Activated CD4-positive, CD25-positive, alpha-beta regulatory T cell treated with anti-CD3 and anti-CD28 coated beads, Interleukin-2, amount 50 U/mL, for 16 hours (primary cell): ENCODE results near the gene RTP1.
"Not testable (repeated sequence)": the region's sequence is repeated elsewhere in the genome, so short reads cannot be mapped to it uniquely, and the experiment has no call there.

ENCODE experiments used
- DNase-seq: peaks from one replicate; pipeline ENCODE4 v3.0.0-alpha.2; 2020; ENCODE audit warnings: low read depth, low spot score

The RTP1 gene

DNA sequence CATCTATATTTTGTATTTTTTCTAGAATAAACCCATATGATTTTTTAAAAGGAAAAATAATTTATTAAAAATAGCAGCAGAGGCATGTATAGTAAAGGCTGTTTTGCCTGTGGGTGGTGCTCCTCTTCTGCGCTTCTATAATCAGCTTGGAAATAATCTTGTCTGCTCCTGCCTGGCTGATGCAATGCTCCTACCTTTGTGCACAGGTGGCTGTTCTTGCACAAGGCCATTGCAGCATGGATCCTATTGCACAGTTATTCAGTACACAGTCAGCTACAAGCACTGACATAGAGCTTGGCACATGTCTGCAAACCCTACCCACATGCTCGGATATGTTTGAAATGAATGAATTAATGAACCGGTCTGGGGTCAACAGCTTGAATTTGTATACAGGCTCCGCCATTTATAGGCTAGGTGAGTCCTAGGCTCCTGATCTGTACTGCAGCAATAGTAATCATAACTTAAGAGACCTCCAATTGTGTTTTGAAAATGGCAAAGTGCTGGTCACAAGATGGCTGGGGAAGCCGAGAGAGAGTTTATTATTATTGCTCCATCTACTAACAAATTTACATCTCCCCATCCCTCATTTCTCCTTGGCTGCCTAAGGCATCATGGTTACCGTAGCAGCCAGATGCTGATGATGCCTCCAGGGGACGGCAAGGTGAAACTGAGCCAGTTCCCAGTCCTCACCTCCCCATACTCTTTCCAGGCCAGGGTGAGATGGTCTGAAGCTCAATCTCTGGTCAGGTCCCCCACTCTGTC lies 532 bp upstream of the RTP1 start:
- DNase-seq = no peak

DNA sequence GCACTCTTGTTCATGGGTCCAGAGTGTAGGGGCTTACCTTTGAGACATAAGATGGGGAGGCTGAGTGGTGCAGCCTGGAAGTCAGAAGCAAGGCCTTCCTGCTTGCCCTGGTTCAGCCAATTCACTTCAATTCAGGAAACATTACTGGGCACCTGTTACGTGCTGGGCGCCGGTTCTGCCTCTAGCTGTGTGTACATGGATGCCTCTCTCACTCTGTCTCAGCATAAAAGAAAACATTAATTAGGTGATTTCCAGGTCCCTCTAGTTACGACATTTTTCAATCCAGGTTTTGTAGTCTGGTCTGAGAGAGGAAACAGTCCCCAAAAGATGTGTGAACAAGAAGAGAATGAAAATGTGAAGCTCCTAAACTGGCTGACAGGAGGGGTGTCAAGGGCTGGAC lies 1.2 kb downstream of the RTP1 start:
- no peak for DNase-seq

DNA sequence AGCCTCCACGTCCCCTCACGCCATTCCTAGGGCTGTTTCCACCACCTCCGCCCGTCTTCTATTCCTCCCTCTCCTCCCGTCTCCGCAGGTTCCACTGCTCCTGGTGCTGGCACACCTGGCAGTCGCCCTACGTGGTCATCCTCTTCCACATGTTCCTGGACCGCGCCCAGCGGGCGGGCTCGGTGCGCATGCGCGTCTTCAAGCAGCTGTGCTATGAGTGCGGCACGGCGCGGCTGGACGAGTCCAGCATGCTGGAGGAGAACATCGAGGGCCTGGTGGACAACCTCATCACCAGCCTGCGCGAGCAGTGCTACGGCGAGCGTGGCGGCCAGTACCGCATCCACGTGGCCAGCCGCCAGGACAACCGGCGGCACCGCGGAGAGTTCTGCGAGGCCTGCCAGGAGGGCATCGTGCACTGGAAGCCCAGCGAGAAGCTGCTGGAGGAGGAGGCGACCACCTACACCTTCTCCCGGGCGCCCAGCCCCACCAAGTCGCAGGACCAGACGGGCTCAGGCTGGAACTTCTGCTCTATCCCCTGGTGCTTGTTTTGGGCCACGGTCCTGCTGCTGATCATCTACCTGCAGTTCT lies 2.3 kb downstream of the RTP1 start:
- DNase-seq = not testable (repeated sequence)

DNA sequence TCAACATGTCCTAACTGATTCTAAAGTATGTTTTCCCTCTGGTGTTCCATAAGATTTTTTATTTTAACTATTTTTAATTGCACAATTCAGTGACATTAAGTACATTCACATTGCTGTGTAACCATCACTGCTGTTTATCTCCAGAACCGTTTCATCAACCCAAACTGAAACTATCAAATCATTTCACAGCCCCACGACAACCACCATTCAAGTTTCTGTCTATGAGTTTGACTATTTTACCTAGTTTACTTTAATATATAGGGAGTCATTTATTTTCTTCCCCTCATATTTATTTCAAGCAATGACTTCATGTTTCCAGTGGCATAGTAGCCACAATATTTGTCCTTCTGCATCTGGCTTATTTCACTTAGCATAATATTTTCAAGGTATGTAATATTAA lies 8.4 kb downstream of the RTP1 start:
- no peak for DNase-seq

DNA sequence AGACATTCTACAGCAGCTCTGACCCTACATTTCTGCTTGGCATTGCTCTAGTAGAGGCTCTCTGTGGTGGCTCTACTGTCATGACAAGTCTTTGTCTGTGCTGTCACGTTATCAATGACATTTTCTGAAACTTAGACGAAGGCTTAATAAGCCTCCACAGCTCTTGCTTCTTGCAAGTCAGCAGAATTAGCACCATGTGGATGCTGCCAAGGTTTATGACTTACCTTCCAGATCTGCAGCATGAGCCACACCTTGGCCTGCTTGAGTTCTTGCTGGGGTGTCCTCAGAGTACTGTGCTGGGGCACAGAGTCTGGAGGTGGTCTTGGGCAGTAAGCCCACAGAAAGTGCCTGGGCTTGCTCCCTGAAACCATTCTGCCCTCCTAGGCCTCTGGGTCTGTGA lies 9.8 kb downstream of the RTP1 start:
- no peak for DNase-seq

DNA sequence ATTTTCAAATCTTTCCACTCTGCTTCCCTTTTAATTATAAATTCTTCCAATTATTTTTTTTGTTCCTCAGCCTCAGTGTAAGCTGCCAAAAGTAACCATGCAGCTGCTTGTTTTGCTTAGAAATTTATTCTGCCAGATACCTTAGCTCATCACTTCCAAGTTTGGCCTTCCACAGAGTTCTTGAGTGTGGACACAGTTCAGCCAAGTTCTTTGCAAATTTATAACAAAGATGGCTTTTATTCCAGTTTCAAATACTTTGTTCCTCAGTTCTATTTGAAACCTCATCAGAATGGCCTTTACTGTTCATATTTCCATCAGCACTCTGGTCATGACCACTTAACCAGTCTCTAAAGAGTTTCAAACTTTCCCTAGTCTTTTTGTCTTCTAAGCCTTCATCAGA lies 10.3 kb downstream of the RTP1 start:
- no peak for DNase-seq

DNA sequence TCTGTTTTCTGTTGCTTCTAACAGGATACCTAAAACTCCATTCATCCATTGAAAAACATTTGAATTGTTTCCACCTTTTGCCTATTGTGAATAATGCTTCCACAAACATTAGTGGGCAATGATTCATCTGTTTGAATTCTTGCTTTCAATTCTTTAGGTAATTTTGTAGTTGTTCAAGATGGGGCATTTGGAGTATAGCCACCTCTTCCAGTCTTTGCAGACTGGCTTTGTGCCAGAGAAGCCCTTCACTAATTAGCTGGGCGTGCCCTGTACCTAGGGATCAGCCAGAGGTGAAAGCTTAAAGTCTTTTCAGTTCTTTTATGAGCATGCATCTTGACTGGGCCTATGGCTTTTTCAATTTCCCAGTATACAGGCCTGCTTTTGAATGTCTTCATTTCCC lies 10.9 kb downstream of the RTP1 start:
- no peak for DNase-seq

DNA sequence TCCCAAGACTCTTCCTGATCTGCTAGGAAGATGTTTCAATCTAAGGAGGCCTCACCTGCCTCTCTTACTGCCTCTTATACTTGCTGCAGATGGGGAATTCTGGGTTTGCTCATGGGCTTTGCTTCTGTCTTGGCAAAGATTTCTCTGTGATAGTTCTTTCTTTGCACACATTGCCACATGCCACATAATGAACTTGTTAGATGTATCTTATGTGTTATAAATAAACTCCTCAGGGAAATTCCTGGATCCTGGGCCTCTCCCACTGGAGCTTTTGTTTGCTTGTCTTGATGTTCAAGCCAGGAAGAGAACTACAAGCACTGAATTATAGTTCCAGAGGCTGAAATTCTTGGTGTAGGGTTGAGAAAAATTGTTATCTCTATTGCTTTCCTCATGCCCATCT lies 12.2 kb downstream of the RTP1 start:
- no peak for DNase-seq

DNA sequence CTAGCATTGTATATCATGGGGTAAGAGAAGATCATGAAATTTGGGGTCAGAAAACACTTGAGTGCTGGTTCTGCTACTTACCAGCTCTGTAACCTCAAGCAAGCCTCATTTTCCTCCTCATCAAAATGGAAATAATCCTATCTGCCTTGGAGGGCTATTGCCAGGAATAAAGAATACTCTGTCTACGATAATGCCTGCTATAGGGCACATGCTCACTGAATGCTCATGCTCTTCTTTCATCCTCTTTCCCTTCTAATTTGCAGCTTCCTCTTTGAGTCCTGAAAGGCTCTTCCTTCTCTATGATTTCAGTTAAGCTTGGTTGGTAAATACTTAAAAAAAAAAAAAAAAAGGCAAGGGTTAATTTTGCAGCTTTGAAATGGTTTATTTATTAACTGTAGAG lies 12.8 kb downstream of the RTP1 start:
- DNase-seq = no peak

DNA sequence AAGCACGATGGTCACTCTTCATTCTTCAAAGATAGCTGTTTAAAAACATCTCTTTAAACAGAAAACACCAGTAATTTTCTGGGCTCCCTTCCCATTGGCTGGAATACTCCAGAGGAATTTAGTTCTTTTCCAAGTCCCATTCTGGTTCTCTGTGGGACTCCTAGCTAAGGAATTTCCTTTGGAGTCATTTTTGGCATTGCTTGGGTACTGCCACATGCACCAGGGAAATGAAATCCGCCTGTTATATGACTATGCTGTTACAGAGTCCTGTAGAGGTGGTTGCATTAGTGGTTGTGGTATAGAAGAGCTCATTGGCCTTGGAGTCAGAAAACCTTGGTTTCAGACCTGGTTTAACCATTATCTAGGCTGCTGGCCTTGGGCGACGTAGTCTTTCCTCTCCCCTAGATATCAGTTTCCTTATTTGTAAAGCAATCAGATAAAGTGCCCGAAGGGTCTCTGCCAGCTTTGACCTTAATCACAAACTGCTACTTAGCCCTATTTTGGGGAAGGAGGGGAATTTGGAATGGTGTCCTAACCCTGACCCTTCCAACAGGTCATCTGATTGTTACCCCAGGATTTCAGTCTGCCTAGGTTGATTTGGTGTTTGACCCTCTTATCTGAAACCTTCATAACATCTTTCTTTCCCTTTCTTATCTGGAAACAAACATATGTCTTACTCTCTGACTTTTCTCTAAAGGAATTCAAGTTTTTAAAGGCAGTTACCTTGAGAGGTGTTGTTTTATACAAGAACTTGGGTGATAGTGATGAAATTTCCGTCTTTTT lies 13.4 kb downstream of the RTP1 start:
- no peak for DNase-seq

DNA sequence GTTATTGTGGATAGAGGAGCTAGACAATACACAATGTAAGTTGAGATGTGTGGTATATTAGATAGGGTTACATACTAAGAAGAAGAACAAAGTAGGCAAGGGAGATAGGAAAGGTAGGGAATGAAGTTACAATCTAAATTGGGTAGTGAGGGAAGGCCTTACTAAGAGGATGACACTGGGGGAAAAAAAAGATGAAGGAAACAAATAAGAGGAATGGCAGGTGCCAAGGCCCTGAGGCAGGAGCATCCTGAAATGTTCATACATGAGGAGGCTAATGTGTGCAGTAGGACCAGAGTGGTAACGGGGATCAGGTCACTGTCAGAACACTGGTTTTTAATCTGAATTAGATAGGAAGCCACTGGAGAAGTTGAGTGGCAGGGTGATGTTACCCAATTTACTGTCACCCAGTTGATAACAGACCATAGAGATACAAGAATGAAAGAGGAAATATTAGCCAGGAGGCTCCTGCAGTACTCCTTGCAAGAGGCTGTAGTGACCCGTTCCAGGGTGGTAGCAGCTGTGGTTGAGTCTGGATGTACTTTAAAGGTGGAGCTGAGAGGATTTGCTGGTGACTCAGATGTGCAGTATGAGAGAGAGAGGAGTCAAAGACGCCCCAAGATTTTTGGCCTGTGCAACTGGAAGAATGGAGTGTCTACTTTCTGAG lies 14.4 kb downstream of the RTP1 start:
- no peak for DNase-seq

DNA sequence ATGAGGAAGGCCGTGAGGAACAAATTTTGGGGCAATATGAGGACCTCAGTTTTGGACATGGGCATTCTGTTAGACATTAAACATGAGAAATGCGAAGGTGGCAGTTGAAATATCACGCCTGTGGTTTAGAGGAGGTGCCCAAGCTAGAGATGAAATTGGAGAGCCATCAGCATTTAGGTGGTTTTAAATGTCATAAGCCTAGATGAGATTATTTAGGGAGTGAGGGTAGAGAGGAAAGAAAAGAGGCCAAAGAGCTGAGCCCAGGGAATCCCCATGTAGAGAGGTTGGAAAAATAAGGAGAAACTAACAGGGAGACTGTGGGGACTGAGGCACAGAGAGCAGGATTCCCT lies 14.9 kb downstream of the RTP1 start:
- no peak for DNase-seq

DNA sequence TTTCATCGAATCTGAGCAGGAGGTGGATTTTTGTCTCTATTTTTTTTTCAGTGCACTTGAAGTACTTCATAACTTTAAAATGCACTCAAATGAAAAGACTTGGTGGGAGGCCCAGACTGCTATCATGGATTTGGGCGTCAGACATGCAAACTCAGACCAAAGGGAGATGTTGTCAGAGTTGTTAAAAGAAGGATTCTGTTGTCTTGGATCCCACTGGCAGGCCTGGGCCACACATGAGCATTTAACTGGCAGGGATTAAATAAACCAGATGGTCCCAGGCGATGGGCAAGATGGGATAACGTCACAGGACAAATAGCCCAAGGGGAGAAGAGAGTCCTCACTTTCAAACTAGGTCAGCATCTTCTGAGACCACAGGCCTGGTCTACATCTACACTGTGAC lies 15.4 kb downstream of the RTP1 start:
- no peak for DNase-seq

DNA sequence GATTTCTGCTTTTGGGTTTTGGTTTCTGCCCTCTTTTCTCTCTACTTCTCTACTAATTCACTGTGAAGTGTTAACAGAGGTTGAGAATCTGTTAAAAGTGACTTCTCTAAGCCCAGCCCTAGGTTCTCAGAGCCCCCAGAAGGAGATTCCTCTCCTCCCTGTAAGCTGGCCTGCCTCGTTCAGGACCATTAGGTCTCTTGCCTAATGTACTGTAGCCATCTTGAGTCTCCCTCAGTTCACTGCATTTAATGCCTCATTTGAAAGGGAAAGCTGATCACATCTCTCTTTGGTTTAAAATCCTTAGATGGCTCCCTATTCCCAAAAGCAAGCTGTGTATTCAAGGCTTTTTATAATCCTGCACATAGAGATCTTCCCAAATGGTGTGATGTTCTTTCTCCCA lies 16.3 kb downstream of the RTP1 start:
- no peak for DNase-seq

DNA sequence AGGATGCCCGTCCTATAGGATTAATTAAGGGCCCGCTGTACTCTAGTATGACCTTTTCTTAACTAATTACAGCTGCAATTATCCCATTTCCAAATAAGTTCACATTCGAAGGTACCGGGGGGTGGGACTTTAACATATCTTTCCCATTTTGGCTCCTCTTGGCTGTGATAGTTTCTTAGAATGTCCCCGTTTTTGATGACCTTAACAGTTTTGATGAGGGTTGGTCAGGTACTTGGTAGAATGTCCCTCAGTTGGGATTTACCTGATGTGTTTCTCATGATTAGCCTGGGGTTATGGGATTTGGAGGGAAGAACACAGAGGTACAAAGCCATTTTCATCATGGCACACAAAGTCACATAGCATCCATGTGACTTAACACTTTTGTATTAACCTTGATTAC lies 18.2 kb downstream of the RTP1 start:
- DNase-seq = no peak

DNA sequence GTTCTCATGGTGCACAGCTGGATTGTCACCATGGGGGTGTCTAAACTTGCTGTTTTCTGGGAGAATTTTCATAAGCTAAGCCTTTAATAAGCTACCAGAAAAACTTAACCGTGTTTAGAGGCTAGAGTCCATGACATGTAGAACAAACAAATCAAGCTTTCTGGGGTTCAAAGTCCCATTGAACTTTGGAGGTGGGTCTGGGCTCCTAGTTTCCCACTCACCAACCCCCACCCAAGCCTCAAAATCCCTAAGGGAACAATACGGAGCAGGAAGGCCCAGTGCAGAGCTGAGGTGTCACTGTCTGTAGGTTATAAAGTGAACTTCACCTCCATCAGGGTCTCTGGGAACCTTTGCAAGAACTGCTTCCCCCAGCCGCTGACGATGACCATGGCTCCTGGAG lies 25.5 kb downstream of the RTP1 start:
- no peak for DNase-seq

DNA sequence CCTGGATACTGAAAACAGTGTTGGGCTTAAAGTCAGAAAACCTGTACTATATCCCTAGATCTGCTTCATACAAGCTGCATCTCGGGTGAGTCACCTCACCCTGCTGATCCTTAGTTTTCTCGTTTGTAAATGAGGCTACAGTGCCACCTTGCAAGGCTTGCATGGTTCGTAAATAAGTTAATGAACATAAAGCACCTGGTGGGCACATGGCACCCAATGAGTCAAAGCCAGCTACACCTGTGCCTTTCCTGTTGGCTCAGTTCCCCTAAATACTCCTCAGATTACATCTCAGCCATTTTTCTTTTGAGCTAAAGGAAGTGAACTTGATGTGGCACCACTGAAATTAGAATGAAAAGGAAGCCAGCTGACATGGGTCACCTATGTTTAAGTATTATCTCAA lies 26.5 kb downstream of the RTP1 start:
- no peak for DNase-seq

DNA sequence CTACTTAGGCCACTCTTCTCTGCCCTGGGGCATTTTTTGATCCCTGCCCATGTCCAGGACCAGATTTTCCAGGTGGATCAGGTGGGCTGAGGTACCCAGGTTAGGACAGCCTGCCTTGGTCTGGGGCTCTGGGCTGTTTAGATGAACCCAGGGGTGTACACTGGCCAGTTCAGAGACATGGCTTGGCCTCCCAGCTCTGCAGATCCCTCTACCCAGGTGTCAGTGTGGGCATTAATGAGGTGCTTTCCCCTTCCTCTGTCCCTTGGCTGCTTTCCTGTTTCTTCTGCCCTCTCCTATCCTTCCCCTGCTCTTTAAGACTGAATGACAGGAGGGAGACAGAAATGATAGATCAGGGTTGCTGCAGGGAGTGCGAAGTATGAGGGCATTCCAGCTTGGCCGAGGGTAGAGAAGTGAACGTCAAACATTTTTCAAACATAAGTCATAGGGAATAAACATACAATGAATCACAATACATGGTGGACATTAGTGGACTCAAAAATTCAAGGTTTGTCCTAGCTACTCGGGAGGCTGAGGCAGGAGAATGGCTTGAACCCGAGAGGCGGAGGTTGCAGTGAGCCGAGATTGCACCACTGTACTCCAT lies 30.5 kb downstream of the RTP1 start:
- DNase-seq = no peak

DNA sequence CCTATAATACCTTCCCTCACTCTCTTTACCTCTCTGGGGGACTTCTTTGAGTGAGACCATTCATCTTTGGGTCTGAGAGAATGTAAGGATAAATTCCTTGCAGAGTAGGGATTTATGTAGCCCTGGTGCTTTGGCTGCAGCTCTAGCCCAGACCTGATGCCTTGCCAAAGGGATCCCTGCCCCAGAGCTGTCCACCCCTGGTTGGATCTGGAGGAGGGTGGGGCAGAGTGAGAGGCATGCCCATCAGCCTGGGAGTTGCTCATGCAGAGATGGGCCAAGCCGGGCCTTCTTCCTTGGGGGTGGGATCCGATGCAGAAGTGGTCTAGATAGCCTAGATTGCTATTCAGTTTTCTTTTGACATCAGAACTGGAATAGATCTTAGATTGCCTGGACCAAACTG lies 31.5 kb downstream of the RTP1 start:
- no peak for DNase-seq

DNA sequence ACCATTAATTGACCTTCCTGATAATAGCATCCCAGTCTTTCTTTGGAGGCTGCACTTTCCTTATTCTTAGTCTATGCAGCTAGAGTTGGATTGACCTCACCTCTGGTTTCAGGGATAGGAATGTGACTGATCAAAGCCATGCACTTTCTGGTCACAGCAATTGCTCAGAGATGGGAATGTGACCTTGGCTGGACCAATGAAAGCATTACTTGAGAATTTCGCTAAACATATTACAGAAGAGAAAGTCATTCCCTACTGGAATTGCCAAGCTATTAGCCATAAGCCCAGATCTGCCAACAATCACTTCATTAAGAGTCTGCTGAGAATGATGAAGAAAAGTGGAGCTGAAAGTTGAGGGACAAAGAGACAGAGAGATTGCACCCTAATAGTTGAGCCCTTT lies 32.7 kb downstream of the RTP1 start:
- no peak for DNase-seq

DNA sequence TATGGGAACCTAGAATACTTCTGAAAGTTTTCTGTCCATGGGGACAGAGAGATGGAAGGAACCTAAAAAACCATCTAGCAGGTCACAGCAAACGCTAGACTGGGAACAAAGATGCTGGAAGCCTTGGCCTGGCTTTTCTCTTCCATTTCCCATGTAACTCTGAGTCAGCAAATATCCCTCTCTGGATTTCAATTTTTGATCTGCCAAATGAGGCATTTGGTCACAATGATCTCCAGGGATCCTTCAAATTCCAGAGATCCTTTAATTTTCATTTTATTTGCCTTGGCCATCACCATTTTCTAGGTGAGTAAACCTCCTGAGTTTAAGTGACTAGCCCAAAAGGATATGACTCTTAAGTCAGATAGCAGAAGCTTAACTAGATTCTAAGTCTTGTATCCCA lies 39.7 kb downstream of the RTP1 start:
- no peak for DNase-seq

DNA sequence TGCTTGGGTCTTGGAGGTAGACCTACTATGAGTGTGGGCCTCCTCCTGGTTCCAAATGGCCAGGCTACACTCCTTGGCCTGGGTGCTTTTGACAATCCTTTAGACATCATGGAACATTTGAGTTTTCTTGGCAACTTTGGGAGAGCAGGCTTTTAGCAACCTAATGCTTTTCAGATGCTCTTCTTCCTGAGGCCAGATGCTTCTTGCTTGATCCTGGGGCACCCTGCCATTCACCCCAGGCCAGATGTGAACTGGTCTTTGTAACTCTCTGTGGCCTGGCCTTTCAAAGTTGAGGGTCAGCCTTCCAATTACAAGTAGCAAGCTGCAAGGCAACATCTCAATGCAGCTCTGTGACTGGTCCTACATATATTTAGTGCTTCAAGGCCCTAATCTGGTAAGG lies 40.5 kb downstream of the RTP1 start:
- no peak for DNase-seq
